Gastroesophageal sphincter (tissue), 4 donors: ENCODE measurements around the gene ANO7. TPM values are rescaled to one million over a fixed set of nuclear protein-coding genes. Genes with fewer than 3 reads are reported as not detected.

Source experiments
- ATAC-seq: fragments of 150-250 bp; one replicate; pipeline ENCODE4 v1.9.1; 2016; ENCODE audit warnings: mild to moderate bottlenecking, moderate library complexity
- H3K27ac ChIP-seq, 4 donors: fragments of 200-600 bp; sonication (generic) in 3 of 4; 1 replicate in 3 of 4; 2 replicates in 1 of 4; pipeline ENCODE4 v1.5.1; 2016 to 2019
- H3K27me3 ChIP-seq: fragments of 200-600 bp; sonication (generic); one replicate; pipeline ENCODE4 v1.5.1; 2019
- H3K36me3 ChIP-seq, 2 donors: fragments of 200-600 bp; sonication (generic); one replicate each; pipeline ENCODE4 v1.5.1; 2019; ENCODE audit warnings: control low read depth in 1 of 2
- H3K4me1 ChIP-seq, 3 donors: fragments of 200-600 bp; sonication (generic); 1 replicate in 2 of 3; 2 replicates in 1 of 3; pipeline ENCODE4 v1.5.1; 2016 to 2019; ENCODE audit warnings: control low read depth in 2 of 3
- H3K4me3 ChIP-seq, 2 donors: fragments of 200-600 bp; sonication (generic); one replicate each; pipeline ENCODE4 v1.5.1; 2019; ENCODE audit warnings: mild to moderate bottlenecking in 1 of 2, moderate library complexity in 1 of 2
- H3K9me3 ChIP-seq, 3 donors: fragments of 200-600 bp; sonication (generic); one replicate each; pipeline ENCODE4 v1.5.1; 2017 to 2019; ENCODE audit warnings: control low read depth in 2 of 3
- EP300 ChIP-seq: sonication (generic); formaldehyde crosslinking; IDR thresholded peaks from one replicate; pipeline ENCODE4 v1.6.1; 2017; ENCODE audit warnings: antibody characterized with exemption, mild to moderate bottlenecking
- POLR2A ChIP-seq, 2 donors: fragments of 450-650 bp; IDR thresholded peaks; one replicate each; pipeline ENCODE4 v1.6.1; 2017; ENCODE audit warnings: antibody characterized with exemption in 2 of 2, mild to moderate bottlenecking in 2 of 2, moderate library complexity in 1 of 2
- POLR2AphosphoS5 ChIP-seq: sonication (generic); formaldehyde crosslinking; IDR thresholded peaks from one replicate; pipeline ENCODE4 v1.6.1; 2017; ENCODE audit warnings: antibody characterized with exemption
- WGBS, 2 donors: methylation state at CpG; one replicate each; pipeline ENCODE4 v1.1.5; 2018; ENCODE audit warnings: low coverage in 1 of 2; 5-methylcytosine and 5-hydroxymethylcytosine counted together
- total RNA-seq, 4 donors: library from RNA; depleted of rRNA; stranded (reverse); fragments of >200 nt; gene quantifications; one replicate each; pipeline ENCODE4 v1.1.0, GENCODE V29; 2016
- TF ChIP-seq, protein P1 (sequence below), 4 experiments: fragments of 200-600 bp in 2 of 4; fragments of 450-650 bp in 2 of 4; sonication (generic) in 1 of 4; IDR thresholded peaks; one replicate each; pipeline ENCODE4 v1.5.1; 2017 to 2019; ENCODE audit warnings: antibody characterized with exemption in 4 of 4, mild to moderate bottlenecking in 2 of 4, moderate library complexity in 2 of 4

Gene ANO7
- total RNA-seq, 4 donors from 2014 or later, result 0.16 to 0.81 (median 0.53) TPM

DNA sequence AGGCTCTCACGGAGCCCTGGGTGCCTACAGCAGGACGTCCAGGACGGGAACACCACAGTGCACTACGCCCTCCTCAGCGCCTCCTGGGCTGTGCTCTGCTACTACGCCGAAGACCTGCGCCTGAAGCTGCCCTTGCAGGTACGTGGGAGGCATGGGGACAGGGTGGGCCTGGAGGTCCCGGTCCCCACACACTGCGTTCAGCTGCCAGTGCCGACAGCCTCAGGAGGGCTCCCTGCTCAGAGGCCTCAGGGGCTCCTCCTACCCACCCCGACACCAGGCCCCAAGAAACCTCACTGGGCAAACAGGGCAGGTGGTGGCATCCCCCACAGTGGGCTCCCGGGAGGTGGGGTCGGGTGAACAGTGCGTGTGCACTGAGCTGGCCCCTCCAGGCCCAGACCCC is 10.8 kb downstream of the ANO7 start:
- no peak for TF ChIP-seq POLR2A (IDR thresholded peaks at IDR 0.05)
- TF ChIP-seq, protein P1, sequence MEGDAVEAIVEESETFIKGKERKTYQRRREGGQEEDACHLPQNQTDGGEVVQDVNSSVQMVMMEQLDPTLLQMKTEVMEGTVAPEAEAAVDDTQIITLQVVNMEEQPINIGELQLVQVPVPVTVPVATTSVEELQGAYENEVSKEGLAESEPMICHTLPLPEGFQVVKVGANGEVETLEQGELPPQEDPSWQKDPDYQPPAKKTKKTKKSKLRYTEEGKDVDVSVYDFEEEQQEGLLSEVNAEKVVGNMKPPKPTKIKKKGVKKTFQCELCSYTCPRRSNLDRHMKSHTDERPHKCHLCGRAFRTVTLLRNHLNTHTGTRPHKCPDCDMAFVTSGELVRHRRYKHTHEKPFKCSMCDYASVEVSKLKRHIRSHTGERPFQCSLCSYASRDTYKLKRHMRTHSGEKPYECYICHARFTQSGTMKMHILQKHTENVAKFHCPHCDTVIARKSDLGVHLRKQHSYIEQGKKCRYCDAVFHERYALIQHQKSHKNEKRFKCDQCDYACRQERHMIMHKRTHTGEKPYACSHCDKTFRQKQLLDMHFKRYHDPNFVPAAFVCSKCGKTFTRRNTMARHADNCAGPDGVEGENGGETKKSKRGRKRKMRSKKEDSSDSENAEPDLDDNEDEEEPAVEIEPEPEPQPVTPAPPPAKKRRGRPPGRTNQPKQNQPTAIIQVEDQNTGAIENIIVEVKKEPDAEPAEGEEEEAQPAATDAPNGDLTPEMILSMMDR (IDR thresholded peaks at IDR 0.05), result no peak
- no peaks in the 10 kb centered on the region for H3K36me3 ChIP-seq
- WGBS, 2 donors, result no CpG with 5 or more reads among the region's 16 CpGs

GRCh38 chr2:241199897-241200821 is 11.7 kb downstream of the ANO7 start:
- no peaks in the 10 kb centered on the region for H3K27me3 ChIP-seq
- no peaks in the 10 kb centered on the region for H3K36me3 ChIP-seq
- no peaks in the 10 kb centered on the region for H3K9me3 ChIP-seq
- no peak overlapping the region for H3K27ac ChIP-seq
- 78% methylated on average over 11 of the region's 42 CpGs; no CpG with 5 or more reads in 1 of the 2 donors for WGBS, 2 donors
- no peaks in the 10 kb centered on the region for H3K4me1 ChIP-seq
- H3K4me3 ChIP-seq, result no peak overlapping the region
- TF ChIP-seq EP300, result no peak
- TF ChIP-seq POLR2AphosphoS5, result no peak
- ATAC-seq, result no peak

More for the DNA sequence above, 10.8 kb downstream of the ANO7 start:
- no peak for ATAC-seq
- Histone ChIP-seq H3K9me3 (no peaks in the 10 kb centered on the region), H3K27ac (no peak overlapping the region), H3K4me3 (no peak overlapping the region), H3K4me1 (no peaks in the 10 kb centered on the region), H3K27me3 (no peaks in the 10 kb centered on the region)

GRCh38 chr2:241200822-241201395 is 12.4 kb downstream of the ANO7 start:
- no peaks in the 10 kb centered on the region for H3K4me1 ChIP-seq
- no peaks in the 10 kb centered on the region for H3K9me3 ChIP-seq
- no peak overlapping the region for H3K27ac ChIP-seq
- no peak overlapping the region for H3K4me3 ChIP-seq
- no peak for TF ChIP-seq POLR2AphosphoS5
- no peak for TF ChIP-seq EP300
- TF ChIP-seq, protein P1 (IDR thresholded peaks at IDR 0.05), result no peak
- TF ChIP-seq POLR2A (IDR thresholded peaks at IDR 0.05), result no peak
- no peaks in the 10 kb centered on the region for H3K36me3 ChIP-seq
- no peaks in the 10 kb centered on the region for H3K27me3 ChIP-seq
- WGBS, 2 donors, result 53% methylated on average over 10 of the region's 21 CpGs; no CpG with 5 or more reads in 1 of the 2 donors
- ATAC-seq, result no peak

DNA sequence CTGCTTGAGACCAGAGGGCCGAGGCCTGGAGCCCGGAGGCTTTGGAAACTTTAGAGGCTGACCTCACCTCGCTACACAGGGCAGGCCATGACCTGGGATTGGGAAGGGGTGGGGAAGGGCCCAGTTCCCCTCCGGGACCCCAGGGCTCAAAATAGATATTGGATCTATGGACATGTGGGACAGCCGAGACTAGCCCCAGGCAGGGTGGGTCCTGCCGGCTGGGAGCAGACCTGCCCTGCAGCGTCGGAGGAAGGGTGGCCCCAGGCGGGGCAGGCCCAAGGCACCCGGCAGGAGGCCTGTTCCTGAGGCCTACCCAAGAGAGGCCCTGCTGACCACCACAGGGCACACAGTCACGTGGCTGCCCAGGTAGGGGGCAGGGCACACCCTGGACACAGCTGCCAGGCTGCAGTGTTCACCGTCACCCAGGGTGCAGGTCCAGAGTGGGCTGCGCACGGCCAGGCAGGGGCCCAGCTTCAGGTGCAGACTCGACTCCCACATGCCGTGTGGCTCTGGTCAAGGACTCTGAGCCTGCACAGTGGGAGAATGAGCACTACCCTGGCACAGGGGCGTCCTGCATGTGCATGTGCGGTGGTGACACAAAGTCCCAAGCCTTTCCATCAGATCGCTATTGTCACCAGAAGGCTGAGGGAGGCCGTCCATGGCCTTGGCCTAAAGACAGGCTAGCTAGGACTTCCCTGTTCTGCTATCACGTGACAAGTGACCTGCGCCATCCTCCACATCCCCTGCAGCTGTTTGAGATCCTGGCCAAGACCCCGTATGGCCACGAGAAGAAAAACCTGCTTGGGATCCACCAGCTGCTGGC is 13.2 kb downstream of the ANO7 start:
- Histone ChIP-seq H3K9me3 (no peaks in the 10 kb centered on the region), H3K4me1 (no peaks in the 10 kb centered on the region), H3K27me3 (no peaks in the 10 kb centered on the region), H3K4me3 (no peak overlapping the region), H3K36me3 (no peaks in the 10 kb centered on the region), H3K27ac (no peak overlapping the region)
- 60% methylated on average over 3 of the region's 24 CpGs; no CpG with 5 or more reads in 1 of the 2 donors for WGBS, 2 donors
- ATAC-seq, result peak; percentile 27
- TF ChIP-seq EP300 (no peak), POLR2A (IDR thresholded peaks at IDR 0.05) (no peak), POLR2AphosphoS5 (no peak)
- TF ChIP-seq, protein P1 (IDR thresholded peaks at IDR 0.05), result no peak

- H3K36me3 ChIP-seq, result no peaks in the 10 kb centered on the region
- WGBS, 2 donors, result no CpG with 5 or more reads among the region's 15 CpGs
- no peak for ATAC-seq
- TF ChIP-seq POLR2AphosphoS5 (no peak), EP300 (no peak), POLR2A (IDR thresholded peaks at IDR 0.05) (no peak)
- TF ChIP-seq, protein P1 (IDR thresholded peaks at IDR 0.05), result no peak
- no peak overlapping the region for H3K4me3 ChIP-seq
- H3K4me1 ChIP-seq, result no peaks in the 10 kb centered on the region
- no peaks in the 10 kb centered on the region for H3K27me3 ChIP-seq
- H3K27ac ChIP-seq, result no peak overlapping the region
- H3K9me3 ChIP-seq, result no peaks in the 10 kb centered on the region
These were observed 13.8 kb downstream of the ANO7 start for GRCh38 chr2:241202268-241202585.
